ENCODE results near the gene ZNF223.

DNA sequence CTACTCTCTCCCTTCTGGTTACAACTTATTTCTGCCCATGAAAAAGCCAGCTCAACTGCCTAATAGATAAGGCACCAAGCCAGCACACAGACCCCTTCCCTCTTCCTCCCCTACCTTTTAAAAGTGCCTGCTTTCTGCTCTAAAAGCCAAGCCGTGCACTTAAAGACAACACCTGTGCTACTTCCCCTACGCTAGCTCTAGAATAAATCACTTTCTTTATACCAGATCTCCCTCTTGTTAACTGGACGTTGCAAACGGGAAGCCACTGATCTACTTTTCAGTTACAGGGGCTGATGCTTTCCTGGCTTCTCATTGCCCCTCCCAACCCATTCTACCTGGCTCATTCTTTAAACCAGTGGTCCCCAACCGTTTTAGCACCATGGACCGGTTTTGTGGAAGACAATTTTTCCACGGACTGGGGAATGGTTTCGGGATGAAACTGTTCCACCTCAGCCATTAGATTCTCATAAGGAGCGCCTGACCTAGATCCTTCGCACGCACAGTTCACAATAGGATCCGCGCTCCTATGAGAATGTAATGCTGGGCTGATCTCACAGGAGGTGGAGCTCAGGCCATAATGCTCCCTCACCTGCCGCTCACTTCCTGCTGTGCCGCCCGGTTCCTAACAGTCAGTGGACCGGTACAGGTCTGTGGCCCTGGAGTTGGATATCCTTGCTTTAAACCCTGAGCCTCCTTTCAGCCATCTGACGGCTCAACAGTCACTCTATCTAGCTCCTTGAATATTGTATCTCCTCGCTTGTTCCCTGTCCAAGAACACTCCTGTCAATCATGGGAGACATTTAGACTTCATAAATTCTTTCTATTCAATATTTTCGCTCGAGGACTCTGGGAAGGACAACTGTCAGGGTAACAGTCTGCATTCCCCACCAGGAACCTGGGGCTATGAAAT lies 841 bp upstream of the ZNF223 start:
- no peak for TF ChIP-seq CTCF (conservative IDR thresholded peaks at IDR 0.05)
- TF ChIP-seq ZFX (IDR thresholded peaks at IDR 0.05): no peak

All from C4-2B (cell line).